ENCODE results near the gene UPK3A.

- TF ChIP-seq POLR2AphosphoS5 (IDR thresholded peaks at IDR 0.05; ENCODE audit: low read depth) (no peak), EZH2 (IDR thresholded peaks at IDR 0.05; ENCODE audit: low read depth, unreplicated experiment) (no peak), REST (IDR thresholded peaks at IDR 0.05; ENCODE audit: unreplicated experiment) (no peak), EZH2phosphoT487 (IDR thresholded peaks at IDR 0.05; ENCODE audit: unreplicated experiment) (no peak), ZNF114 (CRISPR knock-in tag; IDR thresholded peaks at IDR 0.05) (no peak), STAT1 (IDR thresholded peaks at IDR 0.05; ENCODE audit: unreplicated experiment) (no peak), CREB1 (CRISPR knock-in tag; IDR thresholded peaks at IDR 0.05; ENCODE audit: low read depth) (no peak), JUNB (IDR thresholded peaks at IDR 0.05; ENCODE audit: unreplicated experiment) (no peak)
- TF ChIP-seq, protein P1, sequence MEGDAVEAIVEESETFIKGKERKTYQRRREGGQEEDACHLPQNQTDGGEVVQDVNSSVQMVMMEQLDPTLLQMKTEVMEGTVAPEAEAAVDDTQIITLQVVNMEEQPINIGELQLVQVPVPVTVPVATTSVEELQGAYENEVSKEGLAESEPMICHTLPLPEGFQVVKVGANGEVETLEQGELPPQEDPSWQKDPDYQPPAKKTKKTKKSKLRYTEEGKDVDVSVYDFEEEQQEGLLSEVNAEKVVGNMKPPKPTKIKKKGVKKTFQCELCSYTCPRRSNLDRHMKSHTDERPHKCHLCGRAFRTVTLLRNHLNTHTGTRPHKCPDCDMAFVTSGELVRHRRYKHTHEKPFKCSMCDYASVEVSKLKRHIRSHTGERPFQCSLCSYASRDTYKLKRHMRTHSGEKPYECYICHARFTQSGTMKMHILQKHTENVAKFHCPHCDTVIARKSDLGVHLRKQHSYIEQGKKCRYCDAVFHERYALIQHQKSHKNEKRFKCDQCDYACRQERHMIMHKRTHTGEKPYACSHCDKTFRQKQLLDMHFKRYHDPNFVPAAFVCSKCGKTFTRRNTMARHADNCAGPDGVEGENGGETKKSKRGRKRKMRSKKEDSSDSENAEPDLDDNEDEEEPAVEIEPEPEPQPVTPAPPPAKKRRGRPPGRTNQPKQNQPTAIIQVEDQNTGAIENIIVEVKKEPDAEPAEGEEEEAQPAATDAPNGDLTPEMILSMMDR (conservative IDR thresholded peaks at IDR 0.05; ENCODE audit: low read depth in 2 of 2): no peak
- TF ChIP-seq, protein P2, sequence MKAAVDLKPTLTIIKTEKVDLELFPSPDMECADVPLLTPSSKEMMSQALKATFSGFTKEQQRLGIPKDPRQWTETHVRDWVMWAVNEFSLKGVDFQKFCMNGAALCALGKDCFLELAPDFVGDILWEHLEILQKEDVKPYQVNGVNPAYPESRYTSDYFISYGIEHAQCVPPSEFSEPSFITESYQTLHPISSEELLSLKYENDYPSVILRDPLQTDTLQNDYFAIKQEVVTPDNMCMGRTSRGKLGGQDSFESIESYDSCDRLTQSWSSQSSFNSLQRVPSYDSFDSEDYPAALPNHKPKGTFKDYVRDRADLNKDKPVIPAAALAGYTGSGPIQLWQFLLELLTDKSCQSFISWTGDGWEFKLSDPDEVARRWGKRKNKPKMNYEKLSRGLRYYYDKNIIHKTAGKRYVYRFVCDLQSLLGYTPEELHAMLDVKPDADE (IDR thresholded peaks at IDR 0.05): no peak
Observed at GRCh38 chr22:45240104-45240809, 44.5 kb upstream of the UPK3A start.

Measured in GM23338 (cell line).